Mucosa of gallbladder (tissue), 1 donor: ENCODE data around the gene FTCD. TPM values are rescaled to one million over a fixed set of nuclear protein-coding genes. Genes with fewer than 3 reads are reported as not detected.
"Not testable (repeated sequence)": the region's sequence is repeated elsewhere in the genome, so short reads cannot be mapped to it uniquely, and the experiment has no call there.

ENCODE experiments used
- DNase-seq: peaks from one replicate; pipeline ENCODE4 v3.0.0-alpha.2; 2020; ENCODE audit warnings: low spot score
- total RNA-seq: library from RNA; stranded (reverse); gene quantifications from one replicate; pipeline ENCODE4 v1.2.1, GENCODE V29; 2021
- donor health status: DM: no; HTN: no; CAD: no.

Gene FTCD
- total RNA-seq: 1.3 TPM

DNA sequence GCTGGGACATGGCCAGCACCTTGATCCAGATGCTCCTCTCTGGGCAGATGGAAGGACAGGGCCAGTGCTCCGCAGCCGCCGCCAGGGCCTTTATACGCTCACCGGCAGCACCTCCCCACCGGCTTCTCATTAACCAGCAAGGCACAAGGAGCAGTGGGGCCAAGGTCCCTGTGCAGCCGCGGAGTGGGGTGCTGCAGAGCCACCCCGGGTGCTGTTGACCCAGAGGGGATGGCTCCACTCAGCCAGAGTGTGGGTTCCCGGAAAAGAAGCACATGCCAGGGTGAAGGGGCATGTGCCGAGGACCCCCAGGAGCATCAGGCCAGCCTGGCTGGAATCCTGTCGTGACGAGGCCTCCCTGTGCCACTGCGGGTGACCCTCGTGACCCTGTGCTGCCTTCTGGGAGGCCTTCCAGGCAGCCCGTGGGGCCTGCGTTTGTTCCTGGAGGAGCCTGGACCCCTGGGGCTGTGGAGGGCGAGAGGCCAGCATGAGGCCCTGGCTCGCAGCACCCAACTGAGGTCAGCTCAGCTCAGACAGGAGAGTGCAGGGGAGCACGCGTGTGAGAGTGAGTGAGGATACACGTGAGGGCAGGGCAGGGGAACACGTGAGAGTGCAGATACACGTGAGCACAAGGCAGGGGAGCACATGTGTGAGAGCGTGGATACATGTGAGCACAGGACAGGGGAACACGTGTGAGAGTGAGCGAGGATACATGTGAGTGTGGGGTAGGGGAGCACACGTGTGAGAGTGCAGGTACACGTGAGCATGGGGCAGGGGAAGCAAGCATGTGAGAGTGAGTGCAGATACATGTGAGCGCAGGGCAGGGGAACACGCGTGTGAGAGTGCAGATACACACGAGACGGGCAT lies at the start of gene FTCD:
FTCD (minus strand) TSS at position 66 of the 864 bp plus-strand sequence; CDS start at position 10, 56 bp downstream.
- DNase-seq: no peak

- no peak for DNase-seq
These were observed 49.8 kb upstream of the FTCD start for GRCh38 chr21:46205166-46205565.

GRCh38 chr21:46203203-46203600 lies 47.8 kb upstream of the FTCD start:
- DNase-seq: no peak

- DNase-seq: no peak
These were observed 47.3 kb upstream of the FTCD start for GRCh38 chr21:46202592-46203202.

- DNase-seq: not testable (repeated sequence)
These were observed 45.8 kb upstream of the FTCD start for GRCh38 chr21:46200877-46201803.

DNA sequence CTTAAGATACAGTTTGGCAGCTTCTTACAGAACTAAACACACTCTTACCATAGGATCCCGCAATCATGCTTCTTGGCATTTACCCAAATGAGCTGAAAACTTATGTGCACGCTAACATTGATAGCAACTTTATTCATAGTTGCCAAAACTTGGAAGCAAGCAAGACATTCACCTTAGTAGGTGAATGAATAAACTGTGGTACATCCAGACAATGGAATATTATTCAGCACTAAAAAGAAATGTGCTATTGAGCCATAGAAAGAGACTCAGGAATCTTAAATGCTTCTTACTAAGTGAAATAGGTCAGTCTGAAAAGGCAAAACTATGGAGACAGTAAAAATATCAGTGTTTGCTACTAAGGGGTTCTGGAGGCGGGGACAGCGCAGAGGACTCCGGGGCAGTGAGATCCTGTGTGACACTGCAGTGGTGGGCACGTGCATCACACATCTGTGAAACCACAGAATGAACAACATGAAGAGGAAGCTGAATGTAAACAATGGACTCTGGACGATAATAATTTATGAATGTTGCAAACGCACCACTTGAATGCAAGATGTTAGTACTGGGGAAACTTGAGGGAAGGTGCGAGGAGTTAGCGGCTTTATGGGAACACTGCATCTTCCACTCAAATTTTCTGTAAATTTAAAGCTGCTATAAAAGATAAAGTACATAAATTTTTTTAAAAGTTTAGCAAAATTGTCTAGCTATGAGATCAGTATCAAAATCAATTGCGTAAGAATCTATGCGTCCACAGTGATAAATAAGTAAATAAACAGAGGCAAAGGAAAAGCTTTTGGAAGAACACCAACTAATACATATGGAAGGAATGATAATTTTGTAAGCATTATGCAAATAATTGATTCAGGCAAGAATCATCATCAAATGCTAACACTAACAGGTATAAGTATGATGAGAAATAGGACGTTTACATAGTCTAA lies 44.3 kb upstream of the FTCD start:
- DNase-seq: no peak

GRCh38 chr21:46196733-46197132 lies 41.4 kb upstream of the FTCD start:
- no peak for DNase-seq

DNA sequence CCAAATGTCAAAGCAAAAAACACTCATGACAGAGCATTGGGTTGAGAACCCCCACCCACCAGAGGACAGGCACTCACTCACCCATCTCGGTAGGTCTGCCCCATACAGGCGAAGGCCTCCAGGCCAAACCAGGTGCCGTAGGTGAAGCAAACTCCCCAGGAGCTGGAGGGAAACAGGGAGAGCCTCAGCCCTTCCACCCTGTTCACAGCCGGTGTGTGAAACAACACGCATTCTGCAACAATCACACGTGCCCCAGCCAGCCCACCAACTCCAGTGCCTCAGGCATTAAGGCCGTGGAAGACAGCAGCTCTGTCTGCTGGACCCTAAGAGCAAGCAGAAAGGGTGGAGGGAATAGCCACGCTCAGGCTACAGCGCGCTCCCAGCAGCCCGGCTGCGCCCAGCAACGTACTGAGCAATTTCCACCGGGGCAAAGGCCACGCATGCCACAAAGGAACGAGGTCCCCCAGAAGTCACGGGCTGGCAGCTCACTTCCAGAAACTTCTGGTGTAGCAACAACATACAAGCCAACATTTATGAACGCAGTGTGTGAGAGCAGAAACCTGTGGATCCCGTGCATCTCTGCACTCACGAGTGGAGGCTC lies 40.3 kb upstream of the FTCD start:
- no peak for DNase-seq

- no peak for DNase-seq
These were observed 39.3 kb upstream of the FTCD start for GRCh38 chr21:46194374-46195334.

DNA sequence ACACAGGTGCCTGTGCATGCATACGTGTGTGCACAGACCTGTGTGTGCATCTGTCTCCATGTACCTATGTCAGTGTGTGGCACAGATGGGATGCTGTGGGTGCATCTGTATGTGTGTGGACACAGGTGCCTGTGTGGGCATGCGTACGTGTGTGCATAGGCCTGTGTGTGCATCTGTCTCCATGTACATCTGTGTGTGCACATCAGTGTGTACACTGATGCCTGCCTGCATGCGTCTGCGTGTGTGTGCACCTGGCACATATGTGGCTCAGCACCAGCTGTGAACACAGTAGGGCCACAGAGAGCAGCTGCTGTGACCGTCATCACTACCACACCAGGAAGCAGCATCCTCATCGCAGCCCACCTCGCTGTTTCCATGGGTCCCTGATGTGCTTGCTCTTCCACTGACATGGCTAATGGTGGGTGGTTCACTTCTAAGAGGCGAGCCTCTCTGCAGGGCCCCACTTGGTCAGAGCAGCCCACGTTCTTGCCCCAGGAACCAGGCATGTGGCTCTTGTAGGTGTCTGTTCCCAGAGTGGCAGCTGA lies 38.5 kb upstream of the FTCD start:
- no peak for DNase-seq

DNA sequence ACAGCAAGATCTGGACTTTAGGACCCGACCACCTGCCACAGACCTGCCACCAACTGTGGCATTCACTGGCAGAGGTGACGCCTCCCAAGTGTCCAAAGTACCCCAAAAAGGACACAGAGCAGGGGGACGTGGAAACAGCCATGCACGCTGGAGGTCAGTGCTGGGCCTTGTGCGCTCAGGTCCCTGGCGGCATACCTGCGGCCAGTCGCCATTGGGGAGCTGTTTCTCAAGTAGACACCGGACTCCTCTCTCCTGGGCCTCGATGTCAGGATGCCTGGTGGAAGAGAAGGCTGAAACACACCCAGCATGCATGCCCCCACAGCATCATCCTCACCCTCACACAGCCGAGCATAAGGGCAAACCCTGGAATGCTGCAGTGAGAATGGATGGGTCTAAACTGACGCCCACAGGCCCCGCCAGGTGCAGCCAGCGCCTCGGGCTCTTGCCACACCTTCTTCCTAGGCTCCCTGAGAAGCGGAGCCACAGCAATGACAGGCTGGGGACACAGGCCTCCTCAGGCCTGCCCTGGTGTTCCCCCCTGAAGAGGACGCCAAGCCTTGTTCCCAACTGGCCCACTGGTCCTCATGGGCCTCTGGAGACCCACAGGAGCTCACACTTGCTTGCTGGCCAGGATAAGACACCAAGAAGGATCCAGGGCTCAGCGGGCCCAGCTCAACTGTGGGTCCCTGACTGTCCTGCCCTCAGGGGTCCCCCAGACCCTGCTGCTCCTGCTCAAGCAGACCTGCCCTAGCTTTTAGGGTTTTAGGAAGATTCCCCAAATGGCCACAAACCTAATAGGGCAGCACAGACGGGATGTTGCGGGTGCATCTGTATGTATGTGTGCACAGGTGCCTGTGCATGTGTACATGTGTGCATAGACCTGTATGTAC lies 36.6 kb upstream of the FTCD start:
- DNase-seq: peak; percentile 9

DNA sequence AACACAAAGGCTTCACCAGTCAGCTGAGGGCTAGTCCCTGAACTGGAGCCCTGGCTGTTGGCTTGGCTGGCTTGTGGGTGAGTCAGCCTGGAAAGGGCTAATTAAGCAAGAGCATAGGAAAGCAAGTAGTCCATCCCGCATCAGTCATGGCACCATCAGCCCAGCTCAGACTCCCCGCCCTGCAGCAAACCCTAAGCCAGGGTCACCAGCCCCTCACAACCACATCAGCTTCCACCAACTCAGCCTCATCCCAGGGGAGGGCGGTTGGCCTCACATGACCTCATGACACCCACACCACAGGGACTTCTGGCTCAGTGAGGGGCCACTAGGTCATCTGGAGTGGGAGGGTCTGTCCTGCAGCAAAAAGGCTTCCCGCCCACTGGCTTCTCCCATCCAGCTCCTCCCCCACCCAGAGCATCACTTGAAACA lies 35.9 kb upstream of the FTCD start:
- peak; percentile 9 for DNase-seq

DNA sequence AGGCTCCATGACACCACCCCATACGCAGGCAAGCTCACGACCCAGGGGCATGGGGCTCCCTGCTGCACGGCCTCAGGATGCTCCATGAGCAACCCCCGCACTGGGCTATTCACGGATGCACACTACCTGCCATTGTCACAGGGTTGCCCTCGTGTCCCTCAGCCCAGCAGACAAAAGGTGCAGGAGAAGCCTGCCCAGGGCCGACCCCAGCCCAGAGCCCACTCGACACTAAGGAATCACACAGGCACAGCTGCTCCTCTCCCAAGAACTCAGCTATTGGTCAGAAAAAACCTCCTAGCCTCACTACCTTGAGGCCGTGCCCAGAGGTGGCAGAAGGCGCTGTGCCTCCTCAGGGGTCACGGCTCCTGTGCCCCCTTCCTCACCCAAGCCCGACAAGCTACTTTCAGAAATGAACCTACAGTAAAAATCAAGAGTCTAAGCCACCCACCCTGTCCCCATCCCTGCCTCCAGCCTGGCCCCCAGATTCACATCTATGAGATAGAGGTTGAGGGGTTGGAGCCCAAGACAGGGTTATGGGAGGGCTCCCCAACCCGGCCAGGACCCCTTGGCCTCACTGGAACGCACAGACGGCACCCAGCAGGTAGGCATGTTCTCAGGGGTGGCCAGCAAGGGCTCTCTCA lies 35.2 kb upstream of the FTCD start:
- DNase-seq: no peak

GRCh38 chr21:46189959-46190490 lies 34.6 kb upstream of the FTCD start:
- no peak for DNase-seq

GRCh38 chr21:46189213-46189958 lies 34.0 kb upstream of the FTCD start:
- DNase-seq: no peak
